ENCODE results near the gene ZBTB38. TPM values are rescaled to one million over a fixed set of nuclear protein-coding genes. Genes with fewer than 3 reads are reported as not detected.

The ZBTB38 gene
- total RNA-seq, 1 donor from 2014 or later, result 22.5 TPM

GRCh38 chr3:141382571-141382970 is 14.3 kb downstream of the ZBTB38 start:
- Mint-ChIP-seq H3K27ac (ENCODE audit: unreplicated experiment) (no peak overlapping the region), H3K9me3 (ENCODE audit: unreplicated experiment) (no peaks in the 10 kb centered on the region), H3K4me3 (ENCODE audit: unreplicated experiment) (no peak overlapping the region), H3K4me1 (ENCODE audit: unreplicated experiment) (no peaks in the 10 kb centered on the region), H3K36me3 (ENCODE audit: low read depth, unreplicated experiment) (no peaks in the 10 kb centered on the region), H3K27me3 (ENCODE audit: unreplicated experiment) (peaks cover 1% of the 10 kb centered on the region)
- no peak for DNase-seq (ENCODE audit: low spot score)
- no peak for TF ChIP-seq CTCF (IDR thresholded peaks at IDR 0.05; ENCODE audit: unreplicated experiment)

- Mint-ChIP-seq H3K36me3 (ENCODE audit: low read depth, unreplicated experiment) (no peaks in the 10 kb centered on the region), H3K27me3 (ENCODE audit: unreplicated experiment) (no peaks in the 10 kb centered on the region), H3K4me3 (ENCODE audit: unreplicated experiment) (no peak overlapping the region), H3K9me3 (ENCODE audit: unreplicated experiment) (no peaks in the 10 kb centered on the region), H3K4me1 (ENCODE audit: unreplicated experiment) (no peaks in the 10 kb centered on the region), H3K27ac (ENCODE audit: unreplicated experiment) (no peak overlapping the region)
- DNase-seq (ENCODE audit: low spot score), result no peak
- no peak for TF ChIP-seq CTCF (IDR thresholded peaks at IDR 0.05; ENCODE audit: unreplicated experiment)
These were observed 15.3 kb downstream of the ZBTB38 start for GRCh38 chr3:141383555-141384129.

GRCh38 chr3:141384157-141384556 is 15.9 kb downstream of the ZBTB38 start:
- Mint-ChIP-seq H3K36me3 (ENCODE audit: low read depth, unreplicated experiment) (no peaks in the 10 kb centered on the region), H3K4me1 (ENCODE audit: unreplicated experiment) (no peaks in the 10 kb centered on the region), H3K4me3 (ENCODE audit: unreplicated experiment) (no peak overlapping the region), H3K27ac (ENCODE audit: unreplicated experiment) (no peak overlapping the region), H3K27me3 (ENCODE audit: unreplicated experiment) (no peaks in the 10 kb centered on the region), H3K9me3 (ENCODE audit: unreplicated experiment) (no peaks in the 10 kb centered on the region)
- DNase-seq (ENCODE audit: low spot score), result no peak
- TF ChIP-seq CTCF (IDR thresholded peaks at IDR 0.05; ENCODE audit: unreplicated experiment), result no peak

GRCh38 chr3:141384575-141384974 is 16.3 kb downstream of the ZBTB38 start:
- Mint-ChIP-seq H3K4me3 (ENCODE audit: unreplicated experiment) (no peak overlapping the region), H3K36me3 (ENCODE audit: low read depth, unreplicated experiment) (no peaks in the 10 kb centered on the region), H3K9me3 (ENCODE audit: unreplicated experiment) (no peaks in the 10 kb centered on the region), H3K27me3 (ENCODE audit: unreplicated experiment) (no peaks in the 10 kb centered on the region), H3K4me1 (ENCODE audit: unreplicated experiment) (no peaks in the 10 kb centered on the region), H3K27ac (ENCODE audit: unreplicated experiment) (no peak overlapping the region)
- TF ChIP-seq CTCF (IDR thresholded peaks at IDR 0.05; ENCODE audit: unreplicated experiment), result no peak
- DNase-seq (ENCODE audit: low spot score), result no peak

- Mint-ChIP-seq H3K27me3 (ENCODE audit: unreplicated experiment) (no peaks in the 10 kb centered on the region), H3K4me1 (ENCODE audit: unreplicated experiment) (no peaks in the 10 kb centered on the region), H3K9me3 (ENCODE audit: unreplicated experiment) (no peaks in the 10 kb centered on the region), H3K27ac (ENCODE audit: unreplicated experiment) (no peak overlapping the region), H3K4me3 (ENCODE audit: unreplicated experiment) (no peak overlapping the region), H3K36me3 (ENCODE audit: low read depth, unreplicated experiment) (no peaks in the 10 kb centered on the region)
- no peak for TF ChIP-seq CTCF (IDR thresholded peaks at IDR 0.05; ENCODE audit: unreplicated experiment)
- DNase-seq (ENCODE audit: low spot score), result no peak
These were observed 17.3 kb downstream of the ZBTB38 start for GRCh38 chr3:141385406-141386125.
